GM23338 (cell line): ENCODE results near the gene DVL1. TPM values are rescaled to one million over a fixed set of nuclear protein-coding genes. Genes with fewer than 3 reads are reported as not detected.

Experiments used
- ATAC-seq: fragments of 200-7000 bp; cut with Tn5 transposase; 3 replicates; pipeline ENCODE4 v1.9.1; 2020
- DNase-seq: peaks from one replicate; pipeline ENCODE4 v3.0.0-alpha.2; 2015; ENCODE audit warnings: low spot score
- H2AFZ ChIP-seq: fragments of 200-600 bp; sonication (generic); 2 replicates; pipeline ENCODE4 v1.8.0; 2016; ENCODE audit warnings: antibody characterized with exemption, mild to moderate bottlenecking, moderate library complexity
- H3F3A ChIP-seq: fragments of 200-600 bp; sonication (generic); replicated peaks from 2 replicates; pipeline ENCODE4 v1.8.0; 2017; ENCODE audit warnings: antibody characterized with exemption, mixed run types, low read depth
- H3K27ac ChIP-seq: fragments of 200-600 bp; sonication (generic); 2 replicates; pipeline ENCODE4 v1.6.1; 2016; ENCODE audit warnings: low read depth
- H3K27me3 ChIP-seq: fragments of 200-600 bp; sonication (generic); 2 replicates; pipeline ENCODE4 v1.8.0; 2016; ENCODE audit warnings: mild to moderate bottlenecking, mixed run types, moderate library complexity; ENCODE audit not compliant: insufficient read depth
- H3K36me3 ChIP-seq: fragments of 200-600 bp; sonication (generic); 2 replicates; pipeline ENCODE4 v1.8.0; 2016; ENCODE audit warnings: mild to moderate bottlenecking; ENCODE audit not compliant: insufficient read depth
- H3K4me1 ChIP-seq: fragments of 200-600 bp; sonication (generic); 2 replicates; pipeline ENCODE4 v1.8.0; 2016; ENCODE audit warnings: mild to moderate bottlenecking, moderate library complexity; ENCODE audit not compliant: insufficient read depth
- H3K4me2 ChIP-seq: fragments of 200-600 bp; sonication (generic); 2 replicates; pipeline ENCODE4 v1.7.1; 2017; ENCODE audit warnings: mixed run types
- H3K4me3 ChIP-seq: fragments of 200-600 bp; sonication (generic); 2 replicates; pipeline ENCODE4 v1.6.1; 2016; ENCODE audit warnings: mixed run types
- H3K79me2 ChIP-seq: fragments of 200-600 bp; sonication (generic); replicated peaks from 2 replicates; pipeline ENCODE4 v1.8.0; 2017; ENCODE audit warnings: mild to moderate bottlenecking; ENCODE audit not compliant: insufficient read depth
- H3K9me2 ChIP-seq: fragments of 200-600 bp; sonication (generic); 2 replicates; pipeline ENCODE4 v1.8.0; 2017; ENCODE audit not compliant: insufficient read depth
- H4K20me1 ChIP-seq: fragments of 200-600 bp; sonication (generic); replicated peaks from 2 replicates; pipeline ENCODE4 v1.8.0; 2017; ENCODE audit warnings: mild to moderate bottlenecking; ENCODE audit not compliant: insufficient read depth
- H3K27ac Mint-ChIP-seq: 2 replicates; pipeline ENCODE4 v1.8.0; 2020; ENCODE audit warnings: inconsistent platforms, mild to moderate bottlenecking, moderate library complexity, mixed read lengths
- H3K27me3 Mint-ChIP-seq: 3 replicates; pipeline ENCODE4 v1.8.0; 2022; ENCODE audit warnings: low read depth, mild to moderate bottlenecking, moderate library complexity, mixed read lengths, inconsistent platforms; ENCODE audit not compliant: insufficient read depth, poor library complexity
- H3K36me3 Mint-ChIP-seq: 3 replicates; pipeline ENCODE4 v1.8.0; 2021; ENCODE audit warnings: low read depth, mild to moderate bottlenecking, inconsistent platforms, moderate library complexity, mixed read lengths
- H3K4me1 Mint-ChIP-seq: 3 replicates; pipeline ENCODE4 v1.8.0; 2020; ENCODE audit warnings: mild to moderate bottlenecking, inconsistent platforms, mixed read lengths
- H3K4me3 Mint-ChIP-seq: 3 replicates; pipeline ENCODE4 v1.8.0; 2021; ENCODE audit warnings: moderate library complexity, mild to moderate bottlenecking, inconsistent platforms, mixed read lengths
- H3K9me3 Mint-ChIP-seq: 3 replicates; pipeline ENCODE4 v1.8.0; 2020; ENCODE audit warnings: moderate library complexity, mild to moderate bottlenecking, inconsistent platforms, mixed read lengths
- CREB1 ChIP-seq: fragments of 250-450 bp; sonication (Bioruptor Pico); IDR thresholded peaks from 2 replicates; pipeline ENCODE4 v1.5.0; 2020; ENCODE audit warnings: low read depth, mild to moderate bottlenecking, moderate library complexity
- EZH2 ChIP-seq: fragments of 200-600 bp; sonication (generic); IDR thresholded peaks from one replicate; pipeline ENCODE4 v1.8.0; 2017; ENCODE audit warnings: antibody characterized with exemption, mild to moderate bottlenecking, low read depth; ENCODE audit not compliant: unreplicated experiment
- EZH2phosphoT487 ChIP-seq: fragments of 200-600 bp; sonication (generic); IDR thresholded peaks from one replicate; pipeline ENCODE4 v1.8.1; 2018; ENCODE audit warnings: antibody characterized with exemption; ENCODE audit not compliant: unreplicated experiment
- JUNB ChIP-seq: IDR thresholded peaks from one replicate; pipeline ENCODE4 v1.6.1; 2016; ENCODE audit warnings: antibody characterized with exemption; ENCODE audit not compliant: unreplicated experiment
- POLR2AphosphoS5 ChIP-seq: IDR thresholded peaks from 2 replicates; pipeline ENCODE4 v1.6.1; 2016; ENCODE audit warnings: antibody characterized with exemption, low read depth
- REST ChIP-seq: IDR thresholded peaks from one replicate; pipeline ENCODE4 v1.6.1; 2018; ENCODE audit warnings: antibody characterized with exemption; ENCODE audit not compliant: unreplicated experiment
- STAT1 ChIP-seq: IDR thresholded peaks from one replicate; pipeline ENCODE4 v1.6.1; 2016; ENCODE audit warnings: antibody characterized with exemption; ENCODE audit not compliant: unreplicated experiment
- ZNF114 ChIP-seq: fragments of 250-450 bp; sonication (Bioruptor Pico); IDR thresholded peaks from 2 replicates; pipeline ENCODE4 v1.5.0; 2020; ENCODE audit warnings: mild to moderate bottlenecking, moderate library complexity
- ZNF331 ChIP-seq: fragments of 250-450 bp; sonication (Bioruptor Pico); IDR thresholded peaks from 2 replicates; pipeline ENCODE4 v1.5.0; 2020; ENCODE audit warnings: low read depth, mild to moderate bottlenecking, moderate library complexity
- polyA plus RNA-seq: library from polyadenylated mRNA; unstranded; fragments of >200 nt; fragmentation: Nextera tagmentation; extraction: Ambion mirVana; gene quantifications from 2 replicates; pipeline ENCODE4 v1.2.1, GENCODE V29; 2016
- total RNA-seq: library from RNA; depleted of rRNA; stranded (reverse); fragments of >200 nt; shearing (Covaris generic); gene quantifications from 2 replicates; pipeline ENCODE4 v1.2.3, GENCODE V29; 2014

Gene DVL1
- total and polyA plus RNA-seq, 2 experiments from 2014 or later = 13.5 to 69.7 TPM

DNA sequence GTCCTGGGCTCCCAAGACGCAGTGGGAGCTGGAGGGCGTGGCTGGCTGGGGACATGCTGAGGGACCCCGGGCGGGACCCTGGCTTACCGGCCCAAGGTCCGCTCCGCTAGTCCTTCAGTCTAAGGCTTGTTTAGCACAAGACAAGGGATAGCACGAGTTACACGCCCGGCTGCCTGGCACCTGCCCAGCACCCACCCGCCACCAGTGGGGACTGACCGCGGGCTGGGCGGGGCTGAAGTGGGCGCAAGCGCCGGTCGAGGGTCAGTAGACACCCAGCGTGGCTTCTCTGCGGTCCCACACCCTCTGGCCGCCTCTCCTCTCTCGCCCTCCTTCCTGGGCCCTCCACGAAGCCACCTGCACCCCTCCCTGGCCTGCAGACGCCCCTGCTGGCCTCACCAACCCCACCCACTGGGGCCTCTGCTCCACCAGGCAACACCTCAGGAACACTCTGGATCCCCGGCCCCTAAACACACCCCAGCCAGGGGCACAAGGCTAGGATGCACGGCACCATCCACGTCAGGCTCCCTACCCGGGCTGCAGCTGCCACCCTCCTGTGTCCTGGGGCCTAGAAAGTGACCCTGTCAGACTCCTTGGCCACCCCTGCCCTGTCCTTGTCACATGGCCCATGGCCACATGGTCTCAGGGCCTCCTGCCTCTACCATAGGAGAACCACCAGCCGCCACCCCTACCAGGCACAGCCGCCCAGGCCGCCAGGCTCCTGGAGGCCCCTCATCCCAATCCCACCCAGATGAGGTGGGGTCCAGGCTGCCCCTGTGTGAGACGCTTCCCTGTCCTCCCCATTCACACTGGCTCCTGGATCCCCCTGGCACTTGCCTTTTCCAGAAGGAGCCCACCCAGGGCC, 12.1 kb downstream of the DVL1 start:
- Histone ChIP-seq H2AFZ (no peak overlapping the region), H3K27me3 (no peaks in the 10 kb centered on the region), H3K27ac (no peak overlapping the region), H3K4me2 (no peak overlapping the region), H3K79me2 (no peaks in the 10 kb centered on the region), H3F3A (peaks cover 15% of the 10 kb centered on the region), H3K36me3 (no peaks in the 10 kb centered on the region), H3K4me3 (no peak overlapping the region), H4K20me1 (no peaks in the 10 kb centered on the region), H3K4me1 (no peaks in the 10 kb centered on the region), H3K9me2 (no peaks in the 10 kb centered on the region)
- no peak for ATAC-seq
- no peaks in the 10 kb centered on the region; the same call in 2 of the 3 replicates for H3K9me3 Mint-ChIP-seq
- DNase-seq = no peak
- H3K27ac Mint-ChIP-seq = no peak overlapping the region
- no peak overlapping the region for H3K4me3 Mint-ChIP-seq
- H3K36me3 Mint-ChIP-seq = peaks cover 18% of the 10 kb centered on the region
- TF ChIP-seq POLR2AphosphoS5 (no peak), CREB1 (CRISPR knock-in tag) (no peak), ZNF331 (CRISPR knock-in tag) (no peak), ZNF114 (no peak), REST (no peak)
- H3K4me1 Mint-ChIP-seq = no peaks in the 10 kb centered on the region; the same call in 2 of the 3 replicates
- peaks cover 12% of the 10 kb centered on the region for H3K27me3 Mint-ChIP-seq

GRCh38 chr1:1336446-1336845, 12.8 kb downstream of the DVL1 start:
- no peaks in the 10 kb centered on the region for H3K36me3 ChIP-seq
- ATAC-seq (no peak), DNase-seq (no peak)
- H4K20me1 ChIP-seq = no peaks in the 10 kb centered on the region
- Mint-ChIP-seq H3K27ac (no peak overlapping the region), H3K9me3 (no peaks in the 10 kb centered on the region; the same call in 2 of the 3 replicates), H3K27me3 (peaks cover 12% of the 10 kb centered on the region), H3K4me1 (no peaks in the 10 kb centered on the region; the same call in 2 of the 3 replicates), H3K36me3 (peaks cover 16% of the 10 kb centered on the region), H3K4me3 (no peak overlapping the region)
- no peaks in the 10 kb centered on the region for H3K4me1 ChIP-seq
- H3F3A ChIP-seq = peaks cover 15% of the 10 kb centered on the region
- no peak overlapping the region for H3K27ac ChIP-seq
- H3K4me3 ChIP-seq = no peak overlapping the region
- no peak overlapping the region for H3K4me2 ChIP-seq
- H3K27me3 ChIP-seq = no peaks in the 10 kb centered on the region
- H3K9me2 ChIP-seq = no peaks in the 10 kb centered on the region
- H3K79me2 ChIP-seq = no peaks in the 10 kb centered on the region
- no peak overlapping the region for H2AFZ ChIP-seq
- TF ChIP-seq EZH2phosphoT487 (no peak), REST (no peak), EZH2 (no peak), JUNB (no peak), POLR2AphosphoS5 (no peak), STAT1 (no peak), ZNF331 (CRISPR knock-in tag) (no peak)
